Hepatocyte (in vitro differentiated cells): ENCODE measurements around the gene KRT38. TPM values are rescaled to one million over a fixed set of nuclear protein-coding genes. Genes with fewer than 3 reads are reported as not detected.
A peak's percentile ranks its signal among the peaks of the same experiment; 100 is the strongest.

Source experiments
- DNase-seq: peaks from one replicate; pipeline ENCODE4 v3.0.0-alpha.2; 2016; ENCODE audit warnings: low spot score
- H2AFZ ChIP-seq: fragments of 200-600 bp; sonication (generic); 2 replicates; pipeline ENCODE4 v1.6.0; 2016; ENCODE audit warnings: antibody characterized with exemption, mild to moderate bottlenecking
- H3K27ac ChIP-seq: fragments of 200-600 bp; sonication (generic); 2 replicates; pipeline ENCODE4 v1.5.1; 2016; ENCODE audit warnings: mild to moderate bottlenecking
- H3K27me3 ChIP-seq: fragments of 200-600 bp; sonication (generic); 2 replicates; pipeline ENCODE4 v1.6.1; 2016
- H3K36me3 ChIP-seq: fragments of 200-600 bp; sonication (generic); replicated peaks from 2 replicates; pipeline ENCODE4 v1.5.1; 2016; ENCODE audit warnings: low read depth; ENCODE audit not compliant: insufficient read depth
- H3K4me1 ChIP-seq: fragments of 200-600 bp; sonication (generic); 2 replicates; pipeline ENCODE4 v1.5.1; 2016; ENCODE audit warnings: mild to moderate bottlenecking, moderate library complexity; ENCODE audit not compliant: insufficient read depth
- H3K4me2 ChIP-seq: fragments of 200-600 bp; sonication (generic); 2 replicates; pipeline ENCODE4 v1.6.0; 2016
- H3K4me3 ChIP-seq: fragments of 200-600 bp; sonication (generic); 2 replicates; pipeline ENCODE4 v1.5.1; 2016; ENCODE audit warnings: mild to moderate bottlenecking
- H3K79me2 ChIP-seq: fragments of 200-600 bp; sonication (generic); 2 replicates; pipeline ENCODE4 v1.6.0; 2017; ENCODE audit warnings: mild to moderate bottlenecking
- H3K9me2 ChIP-seq: fragments of 200-600 bp; sonication (generic); replicated peaks from 2 replicates; pipeline ENCODE4 v1.6.0; 2017; ENCODE audit warnings: mild to moderate bottlenecking; ENCODE audit not compliant: insufficient read depth
- H3K9me3 ChIP-seq: fragments of 200-600 bp; sonication (generic); 2 replicates; pipeline ENCODE4 v1.5.1; 2016; ENCODE audit warnings: low read depth, mild to moderate bottlenecking
- H4K20me1 ChIP-seq: fragments of 200-600 bp; sonication (generic); 2 replicates; pipeline ENCODE4 v1.6.0; 2016; ENCODE audit warnings: mild to moderate bottlenecking; ENCODE audit not compliant: insufficient read depth, poor library complexity, severe bottlenecking
- CTCF ChIP-seq: fragments of 200-600 bp; sonication (generic); IDR thresholded peaks from 2 replicates; pipeline ENCODE4 v1.5.1; 2016; ENCODE audit warnings: antibody characterized with exemption, mild to moderate bottlenecking; ENCODE audit not compliant: poor library complexity
- EZH2 ChIP-seq: fragments of 200-600 bp; sonication (generic); IDR thresholded peaks from 2 replicates; pipeline ENCODE4 v1.6.1; 2016; ENCODE audit warnings: antibody characterized with exemption, mild to moderate bottlenecking, borderline replicate concordance
- EZH2phosphoT487 ChIP-seq: fragments of 200-600 bp; sonication (generic); IDR thresholded peaks from one replicate; pipeline ENCODE4 v1.6.1; 2018; ENCODE audit warnings: antibody characterized with exemption, mild to moderate bottlenecking, low read depth, moderate library complexity; ENCODE audit not compliant: unreplicated experiment, severe bottlenecking
- WGBS: methylation state at CpG from one replicate; pipeline ENCODE4 v1.1.6; 2016; ENCODE audit warnings: low lambda C conversion rate; ENCODE audit errors: missing lambda C conversion rate; 5-methylcytosine and 5-hydroxymethylcytosine counted together
- polyA plus RNA-seq: library from polyadenylated mRNA; unstranded; fragments of >200 nt; fragmentation: Nextera tagmentation; extraction: Ambion mirVana; gene quantifications from 2 replicates; pipeline ENCODE4 v1.2.1, GENCODE V29; 2016
- total RNA-seq: library from RNA; depleted of rRNA; stranded (reverse); fragments of >200 nt; gene quantifications from 2 replicates; pipeline ENCODE4 v1.2.3, GENCODE V29; 2014

KRT38 gene
- total and polyA plus RNA-seq, 2 experiments from 2014 or later = not detected

- H3K9me2 ChIP-seq = no peaks in the 10 kb centered on the region
- H3K9me3 ChIP-seq = no peaks in the 10 kb centered on the region
- H2AFZ ChIP-seq = no peak overlapping the region
- no peak overlapping the region for H3K4me3 ChIP-seq
- no peak overlapping the region for H3K4me2 ChIP-seq
- H4K20me1 ChIP-seq = no peaks in the 10 kb centered on the region
- no peaks in the 10 kb centered on the region for H3K27me3 ChIP-seq
- peaks cover 6% of the 10 kb centered on the region for H3K4me1 ChIP-seq
- H3K79me2 ChIP-seq = no peaks in the 10 kb centered on the region
- no peak for DNase-seq
- 96% methylated on average over 10 of the region's 10 CpGs for whole genome bisulfite sequencing
- TF ChIP-seq CTCF (no peak), EZH2 (no peak)
- H3K36me3 ChIP-seq = no peaks in the 10 kb centered on the region
- H3K27ac ChIP-seq = no peak overlapping the region
Measured at GRCh38 chr17:41407226-41407625, 33.6 kb downstream of the KRT38 start.

GRCh38 chr17:41406205-41406604 is 34.6 kb downstream of the KRT38 start:
- DNase-seq = no peak
- TF ChIP-seq EZH2 (no peak), CTCF (peak; percentile 18)

GRCh38 chr17:41404024-41404671 is 36.6 kb downstream of the KRT38 start:
- 65% methylated on average over 7 of the region's 7 CpGs for WGBS
- Histone ChIP-seq H3K36me3 (no peaks in the 10 kb centered on the region), H4K20me1 (no peaks in the 10 kb centered on the region), H3K27me3 (no peaks in the 10 kb centered on the region), H3K9me2 (no peaks in the 10 kb centered on the region), H3K9me3 (no peaks in the 10 kb centered on the region), H3K4me3 (no peak overlapping the region), H3K4me1 (peaks cover 6% of the 10 kb centered on the region), H3K27ac (peak overlapping the region; percentile 31), H2AFZ (no peak overlapping the region), H3K79me2 (no peaks in the 10 kb centered on the region), H3K4me2 (no peak overlapping the region)
- no peak for TF ChIP-seq EZH2
- TF ChIP-seq CTCF = no peak
- no peak for TF ChIP-seq EZH2phosphoT487
- peak; percentile 63 for DNase-seq

More at GRCh38 chr17:41406205-41406604, 34.6 kb downstream of the KRT38 start:
- Histone ChIP-seq H3K4me1 (peaks cover 6% of the 10 kb centered on the region), H3K27me3 (no peaks in the 10 kb centered on the region), H3K4me2 (no peak overlapping the region), H3K9me3 (no peaks in the 10 kb centered on the region), H4K20me1 (no peaks in the 10 kb centered on the region), H2AFZ (no peak overlapping the region), H3K79me2 (no peaks in the 10 kb centered on the region), H3K36me3 (no peaks in the 10 kb centered on the region), H3K9me2 (no peaks in the 10 kb centered on the region), H3K4me3 (no peak overlapping the region), H3K27ac (no peak overlapping the region)
- 67% methylated on average over 5 of the region's 5 CpGs for WGBS
